ENCODE results near the gene STN1. TPM values are rescaled to one million over a fixed set of nuclear protein-coding genes. Genes with fewer than 3 reads are reported as not detected.

The STN1 gene
- total and polyA plus RNA-seq, 9 of the 15 experiments (the other 6 are each of a cell fraction or from before 2014, with no cell fraction given), result 9.1 to 19.6 (median 13.8) TPM

- Histone ChIP-seq H3K79me2 (ENCODE audit: control insufficient read depth, insufficient read depth, low read length) (no peaks in the 10 kb centered on the region), H3K4me3 (no peak overlapping the region), H2AFZ (ENCODE audit: low read depth, low read length) (no peak overlapping the region), H3K4me2 (ENCODE audit: insufficient read depth, low read length) (no peak overlapping the region), H3K9me1 (ENCODE audit: control insufficient read depth, insufficient read depth, low read length) (no peaks in the 10 kb centered on the region), H3K9ac (ENCODE audit: insufficient read depth in 1 of 2, low read depth in 2 of 2, low read length in 2 of 2) (no peak overlapping the region), H3K9me3 (replicated peaks; ENCODE audit: control insufficient read depth, insufficient read depth, low read depth, low read length) (no peaks in the 10 kb centered on the region), H4K20me1 (replicated peaks; ENCODE audit: control insufficient read depth, insufficient read depth, low read length) (no peaks in the 10 kb centered on the region), H3K4me1 (replicated peaks in 1 of 2; ENCODE audit: control insufficient read depth in 2 of 2, insufficient read depth in 2 of 2, low read length in 2 of 2) (no peaks in the 10 kb centered on the region), H3K27ac (ENCODE audit: extremely low read depth, low read depth, low read length) (no peak overlapping the region), H3K36me3 (ENCODE audit: control insufficient read depth, insufficient read depth, low read length) (no peaks in the 10 kb centered on the region), H3K27me3 (ENCODE audit: control insufficient read depth in 2 of 2, insufficient read depth in 2 of 2, low read length in 2 of 2) (peaks cover 13 to 56% of the 10 kb centered on the region in 2 experiments; a peak in 4 of 5 replicates)
- intact Hi-C loops (cut with micrococcal nuclease) (no loop called here), in situ Hi-C loops (cut with MboI) (no loop called here)
- ChIA-PET CTCF (ENCODE audit: low intra/inter-chr PET ratio) (no interaction called here), POLR2A (no interaction called here)
- ATAC-seq, result no peak
- TF ChIP-seq ATF4 (CRISPR knock-in tag; IDR thresholded peaks at IDR 0.05), result no peak
- TF ChIP-seq FOXK2 (conservative IDR thresholded peaks at IDR 0.05 in 1 of 2, IDR thresholded peaks at IDR 0.05 in 1 of 2; ENCODE audit: low read depth in 2 of 2), result no peak
- TF ChIP-seq PPARD (CRISPR knock-in tag; IDR thresholded peaks at IDR 0.05), result no peak
- TF ChIP-seq ZNF512 (tag; IDR thresholded peaks at IDR 0.05), result no peak
- TF ChIP-seq MTF1 (CRISPR knock-in tag; IDR thresholded peaks at IDR 0.05; ENCODE audit: borderline replicate concordance), result no peak
- no peak for TF ChIP-seq SPI1 (IDR thresholded peaks at IDR 0.05; ENCODE audit: borderline replicate concordance, low read depth, low read length)
- WGBS (ENCODE audit: insufficient coverage, low coverage, missing lambda C conversion rate), result 2% methylated on average over 5 of the region's 7 CpGs
- no TSS peak for BruUV-seq (replicated peaks)
- no peak for FAIRE-seq
- no peak for DNase-seq (ENCODE audit: extremely low read depth in 1 of 4, low spot score in 3 of 4)
Observed at GRCh38 chr10:103841519-103841918, 76.5 kb downstream of the STN1 start.

Data from K562 (cell line).